ENCODE measurements around the gene GRIK3. TPM values are rescaled to one million over a fixed set of nuclear protein-coding genes. Genes with fewer than 3 reads are reported as not detected.

Gene GRIK3
- total RNA-seq, 2 donors from 2014 or later = 0.20 to 1.2 TPM

GRCh38 chr1:36866169-36866814 is 168.0 kb downstream of the GRIK3 start:
- TF ChIP-seq CTCF (IDR thresholded peaks at IDR 0.05) = no peak
- Histone ChIP-seq H3K9ac (ENCODE audit: low read depth in 2 of 2, low read length in 2 of 2) (no peak overlapping the region), H3K27ac (no peak overlapping the region), H3K4me1 (no peaks in the 10 kb centered on the region), H3K27me3 (no peaks in the 10 kb centered on the region), H3K36me3 (no peaks in the 10 kb centered on the region), H3K9me3 (no peaks in the 10 kb centered on the region), H3K4me3 (no peak overlapping the region)
- intact Hi-C loops (cut with DNase I) = no loop called here
- DNase-seq = no peak

- no peak for TF ChIP-seq CTCF (IDR thresholded peaks at IDR 0.05)
- no peaks in the 10 kb centered on the region for H3K9me3 ChIP-seq
- no peak for DNase-seq
Measured at GRCh38 chr1:36865602-36865900, 168.8 kb downstream of the GRIK3 start.

GRCh38 chr1:36864823-36865601 is 169.3 kb downstream of the GRIK3 start:
- DNase-seq = no peak
- Histone ChIP-seq H3K4me3 (no peak overlapping the region), H3K4me1 (no peaks in the 10 kb centered on the region), H3K9me3 (no peaks in the 10 kb centered on the region), H3K9ac (ENCODE audit: low read depth in 2 of 2, low read length in 2 of 2) (no peak overlapping the region), H3K36me3 (no peaks in the 10 kb centered on the region), H3K27ac (no peak overlapping the region), H3K27me3 (no peaks in the 10 kb centered on the region)
- intact Hi-C loops (cut with DNase I) = no loop called here
- no peak for TF ChIP-seq CTCF (IDR thresholded peaks at IDR 0.05)

More at GRCh38 chr1:36865602-36865900, 168.8 kb downstream of the GRIK3 start:
- Histone ChIP-seq H3K27me3 (no peaks in the 10 kb centered on the region), H3K9ac (ENCODE audit: low read depth in 2 of 2, low read length in 2 of 2) (no peak overlapping the region), H3K4me1 (no peaks in the 10 kb centered on the region), H3K4me3 (no peak overlapping the region), H3K27ac (no peak overlapping the region), H3K36me3 (no peaks in the 10 kb centered on the region)
- intact Hi-C loops (cut with DNase I) = no loop called here

- H3K27ac ChIP-seq = no peak overlapping the region
- intact Hi-C loops (cut with DNase I) = no loop called here
- no peaks in the 10 kb centered on the region for H3K4me1 ChIP-seq
- no peaks in the 10 kb centered on the region for H3K36me3 ChIP-seq
- H3K4me3 ChIP-seq = no peak overlapping the region
- H3K9ac ChIP-seq (ENCODE audit: low read depth in 2 of 2, low read length in 2 of 2) = no peak overlapping the region
- TF ChIP-seq CTCF (IDR thresholded peaks at IDR 0.05) = peak; percentile 23
- DNase-seq = peak; percentile 22
- no peaks in the 10 kb centered on the region for H3K9me3 ChIP-seq
- H3K27me3 ChIP-seq = no peaks in the 10 kb centered on the region
Measured at GRCh38 chr1:36864182-36864822, 170.0 kb downstream of the GRIK3 start.

- no peaks in the 10 kb centered on the region for H3K9me3 ChIP-seq
- DNase-seq = no peak
- H3K9ac ChIP-seq (ENCODE audit: low read depth in 2 of 2, low read length in 2 of 2) = no peak overlapping the region
- intact Hi-C loops (cut with DNase I) = no loop called here
- no peak overlapping the region for H3K4me3 ChIP-seq
- no peak overlapping the region for H3K27ac ChIP-seq
- no peaks in the 10 kb centered on the region for H3K4me1 ChIP-seq
- no peaks in the 10 kb centered on the region for H3K27me3 ChIP-seq
- TF ChIP-seq CTCF (IDR thresholded peaks at IDR 0.05) = no peak
- no peaks in the 10 kb centered on the region for H3K36me3 ChIP-seq
Measured at GRCh38 chr1:36863500-36863899, 170.8 kb downstream of the GRIK3 start.

Measured in colonic mucosa (tissue), 4 donors.